GM21576 (cell line): ENCODE measurements around the gene ATR.
"Not testable (repeated sequence)": the region's sequence is repeated elsewhere in the genome, so short reads cannot be mapped to it uniquely, and the experiment has no call there.

Experiments used
- ATAC-seq: cut with Tn5 transposase; IDR thresholded peaks from one replicate; pipeline ENCODE4 v1.9.1; 2021; ENCODE audit warnings: mild to moderate bottlenecking, moderate library complexity; ENCODE audit not compliant: unreplicated experiment

Gene ATR

GRCh38 chr3:142578329-142579223 is at the start of gene ATR:
TSS of gene ATR (minus strand) at chr3:142578733. CDS start at chr3:142578704, 29 bp downstream.
- peak; percentile 94 for ATAC-seq

GRCh38 chr3:142626971-142627370 is 48.4 kb upstream of the ATR start:
- no peak for ATAC-seq

- no peak for ATAC-seq
These were observed 46.6 kb upstream of the ATR start for GRCh38 chr3:142625153-142625440.

- ATAC-seq, result no peak
These were observed 46.0 kb upstream of the ATR start for GRCh38 chr3:142624341-142625152.

- ATAC-seq, result no peak
These were observed 44.7 kb upstream of the ATR start for GRCh38 chr3:142623194-142623593.

GRCh38 chr3:142622405-142622804 is 43.9 kb upstream of the ATR start:
- no peak for ATAC-seq

GRCh38 chr3:142618917-142619461 is 40.5 kb upstream of the ATR start:
- no peak for ATAC-seq

GRCh38 chr3:142615171-142615570 is 36.6 kb upstream of the ATR start:
- no peak for ATAC-seq

- no peak for ATAC-seq
These were observed 35.6 kb upstream of the ATR start for GRCh38 chr3:142614059-142614626.

GRCh38 chr3:142613491-142613890 is 35.0 kb upstream of the ATR start:
- ATAC-seq, result no peak

GRCh38 chr3:142611206-142611605 is 32.7 kb upstream of the ATR start:
- no peak for ATAC-seq

GRCh38 chr3:142609136-142609535 is 30.6 kb upstream of the ATR start:
- no peak for ATAC-seq

- ATAC-seq, result no peak
These were observed 30.1 kb upstream of the ATR start for GRCh38 chr3:142608631-142609030.

GRCh38 chr3:142604940-142605339 is 26.4 kb upstream of the ATR start:
- no peak for ATAC-seq

- ATAC-seq, result not testable (repeated sequence)
These were observed 24.8 kb upstream of the ATR start for GRCh38 chr3:142603386-142603705.

- ATAC-seq, result no peak
These were observed 24.3 kb upstream of the ATR start for GRCh38 chr3:142602619-142603385.

GRCh38 chr3:142601713-142602112 is 23.2 kb upstream of the ATR start:
- ATAC-seq, result no peak

- ATAC-seq, result no peak
These were observed 19.4 kb upstream of the ATR start for GRCh38 chr3:142597906-142598305.

GRCh38 chr3:142596726-142597088 is 18.2 kb upstream of the ATR start:
- ATAC-seq, result no peak

- peak; percentile 83 for ATAC-seq
These were observed 17.6 kb upstream of the ATR start, which contains the start of gene PLS1 for GRCh38 chr3:142595951-142596725. TSS of gene PLS1 (plus strand) at chr3:142596393. CDS start at chr3:142664238, 67,845 bp downstream.
